DMS 273 (cell line): ENCODE measurements around the gene OR5H2.
"Not testable (repeated sequence)": the region's sequence is repeated elsewhere in the genome, so short reads cannot be mapped to it uniquely, and the experiment has no call there.

ENCODE experiments used
- DNase-seq: peaks from one replicate; lab custom pipeline; 2025; ENCODE audit not compliant: unreplicated experiment; lab: John Stamatoyannopoulos, UW

The OR5H2 gene

DNA sequence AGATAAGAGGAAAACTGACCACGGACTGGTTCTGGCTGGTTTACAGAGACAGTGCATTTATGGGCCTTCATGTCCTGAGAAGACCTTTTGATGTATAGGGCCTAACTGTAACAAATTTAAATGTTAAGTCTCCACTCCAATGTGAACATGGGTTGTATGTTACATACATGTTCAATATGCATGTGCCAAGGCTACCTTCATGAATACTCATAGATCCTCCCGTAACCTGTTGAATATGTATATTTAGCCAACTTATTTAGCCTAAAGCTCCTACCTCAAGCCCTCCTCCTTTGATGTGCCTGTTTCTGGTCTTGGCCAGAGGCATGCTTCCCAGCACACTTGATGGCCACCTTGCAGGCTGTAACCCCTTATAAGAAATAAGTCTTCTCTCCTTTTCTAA, at the start of gene OR5H2:
Gene OR5H2 (plus strand): TSS at position 301 of the 400 bp plus-strand sequence. CDS start 398 bp downstream, outside the sequence.
- no peak for DNase-seq

DNA sequence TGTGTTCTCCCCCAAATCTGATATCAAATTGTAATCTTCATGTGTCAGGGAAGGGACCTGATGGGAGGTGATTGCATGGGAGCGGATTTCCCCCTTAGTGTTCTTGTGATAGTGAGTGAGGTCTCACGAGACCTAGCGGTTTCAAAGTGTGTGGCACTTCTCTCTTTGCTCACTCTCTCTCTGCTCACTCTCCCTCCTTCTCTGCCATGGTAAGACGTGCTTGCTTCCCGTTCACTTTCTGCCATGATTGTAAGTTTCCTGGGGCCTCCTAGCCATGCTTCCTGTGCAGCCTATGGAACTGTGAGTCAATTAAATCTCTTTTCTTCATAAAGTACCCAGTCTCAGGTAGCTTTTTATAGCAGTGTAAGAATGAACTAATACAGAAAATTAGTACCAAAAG, 48.8 kb upstream of the OR5H2 start:
- DNase-seq, result no peak

DNA sequence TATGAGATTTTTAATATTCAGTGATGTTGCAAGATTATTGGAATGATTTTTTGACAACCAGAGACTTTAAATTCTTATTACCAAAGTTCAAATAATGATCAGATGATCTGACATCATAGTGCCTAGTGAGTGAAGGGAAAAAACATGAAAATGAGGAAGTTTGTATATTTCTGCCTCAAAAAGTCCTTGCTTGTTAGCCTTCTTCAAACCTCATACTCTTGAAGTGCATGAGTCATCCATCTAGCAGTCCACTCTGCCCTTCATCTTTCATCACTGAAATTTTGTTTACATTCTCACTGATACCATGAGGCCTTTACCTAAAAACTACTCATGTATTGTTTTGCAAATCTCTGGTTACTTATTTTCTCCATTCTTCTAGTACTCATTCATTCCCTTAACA, 42.2 kb upstream of the OR5H2 start:
- DNase-seq, result no peak

DNA sequence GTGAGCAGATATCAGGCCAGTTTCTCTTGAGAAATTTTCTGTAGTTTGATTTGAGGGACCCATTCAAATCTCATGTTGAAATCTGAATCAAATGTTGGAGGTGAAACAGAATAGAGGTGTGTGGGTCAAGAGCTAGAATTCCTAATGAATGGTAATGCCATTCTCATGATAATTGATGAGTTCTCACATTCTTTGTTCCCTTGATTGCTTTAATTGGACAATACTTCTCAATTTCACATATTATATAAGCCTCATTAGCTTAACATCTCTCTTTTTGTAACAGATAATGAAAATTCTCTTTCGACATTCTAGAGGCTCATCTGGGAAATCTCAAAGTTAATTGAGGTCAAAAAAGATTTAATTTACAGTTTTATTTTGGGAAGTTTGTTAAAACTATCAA, 40.1 kb upstream of the OR5H2 start:
- DNase-seq, result no peak

DNA sequence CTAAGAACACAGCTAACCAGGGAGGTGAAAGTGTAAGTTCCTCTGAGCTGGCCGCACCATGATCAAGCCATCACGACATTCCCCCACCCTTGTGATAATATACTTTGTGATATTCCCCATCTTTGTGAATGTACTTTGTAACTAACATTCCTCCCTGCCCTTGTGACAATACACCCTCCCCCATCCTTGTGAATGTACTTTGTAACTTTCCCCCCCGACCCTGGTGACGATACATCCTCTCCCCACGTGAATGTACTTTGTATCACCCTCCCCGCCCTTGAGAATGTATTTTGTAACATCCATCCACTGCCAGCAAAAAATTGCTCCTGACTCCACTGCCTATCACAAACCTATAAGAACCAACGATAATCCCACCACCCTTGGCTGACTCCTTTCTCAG, 38.5 kb upstream of the OR5H2 start:
- no peak for DNase-seq

DNA sequence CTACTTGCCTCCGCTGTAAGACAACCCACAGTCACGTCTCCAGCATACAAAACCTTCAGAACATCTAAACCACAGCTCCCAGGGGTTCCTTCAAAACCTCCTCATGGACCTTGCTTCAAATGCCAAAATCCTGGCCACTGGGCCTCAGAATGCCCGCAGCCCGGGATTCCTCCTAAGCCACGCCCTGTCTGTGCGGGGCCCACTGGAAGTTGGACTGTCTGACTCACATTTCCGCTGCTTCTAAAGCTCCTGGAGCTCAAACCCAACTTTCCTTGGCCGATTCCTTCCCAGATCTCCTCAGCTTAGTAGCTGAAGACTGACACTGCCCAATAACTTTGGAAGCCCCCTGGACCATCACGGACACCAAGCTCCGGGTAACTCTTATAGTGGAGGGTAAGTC, 36.2 kb upstream of the OR5H2 start:
- no peak for DNase-seq

DNA sequence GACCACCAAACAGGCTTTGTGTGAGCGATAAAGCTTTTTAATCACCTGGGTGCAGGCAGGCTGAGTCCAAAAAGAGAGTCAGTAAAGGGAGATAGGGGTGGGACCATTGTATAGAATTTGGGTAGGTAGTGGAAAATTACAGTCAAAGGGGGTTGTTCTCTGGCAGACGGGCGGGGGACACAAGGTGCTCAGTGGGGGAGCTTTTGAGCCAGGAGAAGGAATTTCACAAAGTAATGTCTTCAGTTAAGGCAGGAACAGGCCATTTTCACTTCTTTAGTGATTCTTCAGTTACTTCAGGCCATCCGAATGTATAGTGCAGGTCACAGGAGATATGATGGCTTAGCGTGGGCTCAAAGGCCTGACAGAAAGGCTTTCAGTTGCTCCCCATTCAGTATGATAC, 26.3 kb upstream of the OR5H2 start:
- not testable (repeated sequence) for DNase-seq

DNA sequence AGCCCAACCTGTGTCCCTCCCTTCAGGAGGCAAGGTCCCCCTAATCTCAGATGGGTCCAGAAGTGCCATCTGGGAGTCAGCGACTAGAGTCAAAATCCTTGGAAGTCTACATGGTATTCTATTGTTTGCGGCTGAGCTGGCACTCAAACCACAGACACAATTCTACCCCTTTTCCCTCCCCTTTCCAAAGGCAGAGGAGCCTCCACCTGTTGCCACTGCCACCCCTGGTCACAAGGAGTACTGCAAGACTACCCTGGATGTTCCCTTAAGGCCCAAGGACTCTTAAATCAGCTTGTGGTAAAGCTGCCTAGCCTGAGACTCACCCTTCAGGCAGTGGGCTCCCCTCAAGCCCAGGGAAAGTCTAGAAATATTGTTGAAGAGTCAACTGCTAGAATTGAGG, 22.6 kb upstream of the OR5H2 start:
- peak; percentile 35 for DNase-seq

DNA sequence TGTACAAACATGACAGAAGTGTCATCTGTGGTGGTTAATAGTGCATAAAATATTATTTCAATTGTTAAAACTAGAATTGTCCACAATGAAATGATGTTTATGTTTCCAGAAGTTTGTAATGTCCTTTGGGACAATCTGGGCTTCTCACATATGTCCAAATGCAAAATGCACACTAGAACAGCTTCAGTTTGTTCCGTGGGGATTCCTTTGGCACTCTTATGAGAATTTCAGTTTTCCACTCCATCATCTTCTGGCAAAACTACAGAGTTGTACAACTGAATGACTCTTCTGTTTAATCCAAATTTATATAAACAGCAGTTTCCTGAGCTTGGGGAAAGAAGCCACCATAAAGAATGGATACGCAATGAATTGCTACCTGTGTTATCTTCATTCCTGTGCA, 20.3 kb upstream of the OR5H2 start:
- no peak for DNase-seq

DNA sequence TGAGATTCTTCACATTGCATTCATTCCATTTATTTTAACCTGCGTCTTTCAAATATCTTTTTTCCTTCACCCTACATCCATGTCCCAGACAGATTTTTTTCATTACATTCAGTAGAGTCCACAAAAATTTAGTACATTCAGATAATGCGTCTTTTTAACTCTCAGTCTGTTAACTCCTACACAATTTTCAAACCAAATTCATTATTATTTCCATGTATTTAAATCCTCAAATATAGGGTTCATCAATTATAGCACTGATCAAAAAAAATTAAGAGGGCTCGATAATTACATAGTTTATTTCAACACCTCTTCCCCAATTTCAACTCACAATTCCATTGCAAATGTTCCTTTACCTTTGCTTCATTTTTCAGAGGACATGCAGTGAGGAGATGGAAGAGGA, 18.4 kb upstream of the OR5H2 start, which contains the start of gene OR5H6:
Gene OR5H6 (plus strand): TSS at position 301 of the 400 bp plus-strand sequence. CDS start 89 bp downstream, at position 390.
- no peak for DNase-seq

DNA sequence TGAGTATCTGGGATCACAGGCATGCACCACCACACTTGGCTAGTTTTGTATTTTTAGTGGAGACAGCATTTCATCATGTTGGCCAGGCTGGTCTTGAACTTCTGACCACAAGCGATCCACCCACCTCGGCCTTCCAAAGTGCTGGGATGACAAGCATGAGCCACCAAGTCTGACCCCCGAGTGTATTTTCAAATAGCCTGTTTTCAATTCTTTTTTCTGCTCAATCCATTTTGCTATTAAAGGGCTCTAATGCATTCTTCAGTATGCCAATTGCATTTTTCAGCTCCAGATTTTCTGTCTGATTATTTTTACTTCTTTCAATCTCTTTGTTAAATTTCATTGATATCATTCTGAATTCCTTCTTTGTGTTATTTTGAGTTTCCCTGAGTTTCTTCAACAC, 12.5 kb upstream of the OR5H2 start:
- DNase-seq, result no peak

DNA sequence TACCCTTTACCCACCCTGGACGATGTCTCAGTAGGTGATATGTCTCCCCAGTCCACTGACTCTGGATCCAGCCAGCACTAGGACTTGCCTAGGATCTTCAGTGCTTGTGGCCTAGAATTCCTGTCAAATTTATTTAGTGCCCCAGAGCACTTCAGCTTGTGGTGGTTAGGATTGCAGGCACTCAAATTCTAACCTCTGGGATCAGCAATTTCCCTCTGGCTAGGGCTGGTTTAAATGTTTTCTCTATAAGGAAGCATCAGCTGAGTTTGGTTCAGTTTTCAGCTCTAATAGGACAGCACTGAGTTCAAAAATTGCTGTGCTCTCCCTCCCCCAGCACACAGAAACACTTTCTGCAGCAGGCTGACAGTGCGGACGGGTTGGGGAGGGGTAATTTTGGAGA, 10.2 kb upstream of the OR5H2 start:
- no peak for DNase-seq

DNA sequence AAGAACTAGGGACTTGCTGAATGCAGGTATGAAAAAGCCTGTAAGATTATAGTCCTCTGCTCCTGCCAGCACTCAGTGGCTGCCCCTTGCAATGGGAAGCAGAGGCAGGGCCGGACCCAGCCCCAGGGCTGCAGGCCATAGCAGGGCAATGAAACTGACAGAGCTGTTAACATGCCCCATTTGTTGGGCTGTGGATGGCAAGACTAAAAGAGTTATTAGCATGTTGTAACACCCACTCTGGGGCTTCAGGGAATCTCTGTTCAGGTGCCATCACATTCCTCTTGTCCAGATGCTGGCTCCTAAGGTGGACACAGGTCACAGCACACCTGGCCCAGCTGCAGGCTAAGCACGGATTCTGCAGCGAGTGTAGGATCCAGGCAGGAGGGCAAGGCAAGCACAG, 7.4 kb upstream of the OR5H2 start:
- DNase-seq, result no peak

DNA sequence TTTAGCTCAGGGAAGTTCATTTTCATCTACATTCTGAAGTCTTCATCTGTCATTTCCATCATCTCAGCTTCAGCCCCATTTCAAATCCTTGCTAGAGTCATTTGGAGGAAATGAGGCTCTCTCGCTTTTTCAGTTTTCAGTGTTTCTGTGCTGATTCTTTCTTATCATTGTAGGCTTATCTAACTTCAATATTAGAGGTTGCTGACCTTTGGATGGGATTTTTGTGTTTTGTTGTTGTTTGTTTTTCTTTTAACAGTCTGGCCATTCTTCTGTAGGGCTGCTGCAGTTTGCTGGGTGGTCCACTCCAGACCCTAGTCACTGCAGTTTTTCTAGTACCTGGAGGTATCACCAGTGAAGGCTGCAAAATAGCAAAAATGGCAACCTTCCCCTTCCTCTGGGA, 8.6 kb downstream of the OR5H2 start:
- no peak for DNase-seq

DNA sequence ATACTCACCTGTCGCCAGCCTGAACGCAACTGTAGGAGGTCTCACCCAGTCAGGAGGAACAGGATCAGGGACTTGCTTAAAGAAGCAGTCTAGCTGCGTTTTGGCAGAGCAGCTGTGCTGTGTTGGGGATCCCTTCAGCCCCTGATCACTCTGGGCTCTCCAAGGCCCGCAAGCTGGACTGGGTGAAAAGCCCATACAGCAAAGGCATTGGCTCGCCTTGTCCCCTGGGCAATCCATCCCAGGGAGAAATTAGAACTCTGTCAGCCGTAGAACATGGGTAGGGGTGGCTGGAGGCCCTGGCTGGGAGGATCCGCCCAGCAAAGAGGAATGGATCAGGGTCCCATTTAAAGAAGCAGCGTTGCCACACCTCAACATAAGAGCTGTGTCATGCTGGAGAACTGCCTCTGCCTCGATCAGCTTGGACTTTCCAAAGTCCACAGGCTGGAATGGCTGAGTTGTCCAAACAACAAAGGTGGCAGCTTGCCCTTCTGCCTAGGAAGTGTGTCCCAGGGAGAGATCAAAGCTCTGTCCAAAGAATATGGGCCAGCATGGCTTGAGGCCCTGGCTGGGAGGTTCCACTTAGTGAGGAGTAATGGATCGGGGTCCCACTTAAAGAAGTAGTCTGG, 9.1 kb downstream of the OR5H2 start:
- DNase-seq, result no peak

DNA sequence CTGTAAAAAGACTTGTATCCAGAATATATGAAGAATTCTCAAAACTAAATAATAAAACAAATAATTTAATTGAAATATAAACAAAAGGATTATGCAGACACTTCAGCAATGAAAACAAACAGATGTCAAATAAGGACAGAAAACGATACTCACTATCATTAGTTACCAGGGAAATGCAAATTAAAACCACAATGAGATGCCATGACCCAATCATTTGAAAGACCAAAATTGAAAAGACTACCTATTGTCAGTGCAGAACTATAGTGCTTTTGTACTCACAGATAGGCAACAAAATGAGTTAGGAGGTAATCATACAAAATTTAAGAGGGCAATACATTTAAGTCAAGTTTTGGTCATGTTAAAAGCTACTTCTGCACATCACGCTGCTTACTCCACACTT, 39.8 kb downstream of the OR5H2 start:
- no peak for DNase-seq

DNA sequence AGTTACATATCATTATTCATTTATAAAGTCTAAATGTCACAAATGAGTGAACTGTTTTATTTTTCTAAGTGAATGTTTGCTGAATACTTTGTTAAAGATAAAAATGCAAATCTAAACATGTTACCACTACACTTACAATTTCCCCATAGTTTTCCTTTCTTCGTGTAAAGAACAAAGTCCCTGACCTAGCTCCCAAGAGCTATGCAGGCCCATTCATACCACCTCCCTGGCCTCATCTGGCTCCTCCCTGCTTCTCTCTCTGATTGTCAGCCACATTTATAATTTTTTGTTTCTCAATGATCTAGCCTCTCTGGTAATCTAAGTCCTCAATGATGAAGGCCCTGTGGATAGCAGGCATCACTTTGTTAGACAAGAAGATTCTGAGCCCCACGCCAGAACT, 40.4 kb downstream of the OR5H2 start:
- no peak for DNase-seq

DNA sequence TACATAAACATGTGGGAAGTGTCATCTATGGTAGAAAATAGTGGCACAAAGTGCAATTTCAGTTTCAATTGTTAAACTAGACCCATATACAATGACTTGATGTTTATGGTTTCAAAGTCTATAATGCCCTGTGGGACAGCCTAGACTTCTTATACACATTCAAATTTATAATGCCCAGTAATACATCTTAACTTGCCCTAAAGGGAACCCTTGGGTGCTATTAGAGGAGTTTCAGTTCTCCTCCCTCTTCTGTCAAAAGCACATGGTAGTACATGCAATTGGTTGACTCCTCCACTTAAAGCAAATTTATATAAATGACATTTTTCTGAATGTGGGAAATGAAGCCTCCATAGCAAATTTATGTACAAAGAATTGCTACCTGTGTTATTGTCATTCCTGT, 41.1 kb downstream of the OR5H2 start:
- DNase-seq, result no peak

DNA sequence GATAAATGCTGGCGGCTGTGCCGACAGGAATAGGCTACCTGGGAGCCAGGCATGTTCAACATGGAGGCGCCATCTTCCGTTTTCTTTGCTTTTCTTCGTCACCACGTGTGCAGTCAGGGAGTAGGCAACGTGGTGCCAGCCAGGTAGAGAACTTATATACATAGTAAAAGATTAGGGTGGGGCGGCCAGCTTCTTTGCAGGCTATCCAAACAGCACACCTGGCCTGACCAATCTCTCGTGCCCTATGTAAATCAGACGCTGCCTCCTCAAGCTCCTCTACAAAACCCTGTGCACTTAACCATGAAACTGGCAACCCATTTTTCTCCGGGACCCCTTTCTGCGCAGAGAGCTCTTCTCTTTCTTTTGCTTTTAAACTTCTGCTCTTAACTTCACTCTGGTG, 42.8 kb downstream of the OR5H2 start:
- peak; percentile 4 for DNase-seq

DNA sequence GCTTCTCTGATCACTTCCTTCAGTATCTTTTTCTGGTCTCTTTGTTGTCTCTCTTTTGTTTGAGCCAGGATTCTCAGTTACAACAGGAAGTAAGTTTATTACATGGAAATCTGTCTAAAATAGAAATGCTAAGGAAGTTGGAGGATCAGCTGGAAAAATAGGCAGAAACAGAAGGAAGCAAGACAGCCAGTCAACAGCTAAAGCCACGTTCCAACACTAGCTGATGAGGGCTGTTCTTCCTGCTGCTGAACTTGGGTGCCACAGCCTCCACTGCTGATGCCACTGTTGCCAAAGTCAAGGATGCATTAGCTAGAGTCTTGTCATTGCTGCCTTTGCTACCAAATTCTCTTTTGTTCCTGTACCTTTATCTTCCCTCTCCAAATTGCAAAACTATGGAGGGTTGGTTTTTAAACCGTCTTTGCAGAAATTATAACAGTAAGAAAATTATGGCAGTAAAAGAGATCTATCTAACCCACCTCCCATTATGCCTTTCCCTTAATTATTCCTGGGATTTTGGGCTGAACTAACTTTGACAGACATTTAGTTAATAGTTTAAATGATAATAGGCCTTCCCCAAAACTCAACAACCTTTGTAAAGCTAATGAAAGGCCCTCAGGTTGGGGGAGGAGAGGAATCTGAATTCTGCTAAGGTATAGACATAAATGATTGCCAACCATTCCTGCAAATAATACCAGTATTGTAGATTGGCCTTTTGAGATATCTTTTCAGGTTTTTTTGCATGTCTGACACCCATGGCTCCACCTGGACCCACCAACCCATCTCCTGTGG, 44.0 kb downstream of the OR5H2 start:
- no peak for DNase-seq

DNA sequence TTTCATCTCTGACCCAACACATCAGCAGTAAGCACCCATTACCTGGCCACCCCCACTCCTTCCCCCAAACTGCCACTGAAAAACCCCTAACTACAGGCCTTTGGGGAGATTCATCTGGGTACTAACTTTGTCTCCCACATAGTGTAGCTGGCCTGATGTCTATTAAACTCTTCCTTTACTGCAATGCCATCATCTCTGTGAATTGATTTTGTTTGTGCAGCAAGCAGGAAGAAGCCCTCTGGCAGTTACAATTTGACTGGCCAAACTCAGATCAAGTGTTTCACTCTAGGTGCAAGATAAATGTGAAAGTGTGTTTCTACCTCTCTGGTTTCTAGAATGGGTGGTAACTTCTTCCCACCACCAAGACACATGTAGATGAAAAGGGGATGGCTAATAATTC, 44.6 kb downstream of the OR5H2 start:
- no peak for DNase-seq

DNA sequence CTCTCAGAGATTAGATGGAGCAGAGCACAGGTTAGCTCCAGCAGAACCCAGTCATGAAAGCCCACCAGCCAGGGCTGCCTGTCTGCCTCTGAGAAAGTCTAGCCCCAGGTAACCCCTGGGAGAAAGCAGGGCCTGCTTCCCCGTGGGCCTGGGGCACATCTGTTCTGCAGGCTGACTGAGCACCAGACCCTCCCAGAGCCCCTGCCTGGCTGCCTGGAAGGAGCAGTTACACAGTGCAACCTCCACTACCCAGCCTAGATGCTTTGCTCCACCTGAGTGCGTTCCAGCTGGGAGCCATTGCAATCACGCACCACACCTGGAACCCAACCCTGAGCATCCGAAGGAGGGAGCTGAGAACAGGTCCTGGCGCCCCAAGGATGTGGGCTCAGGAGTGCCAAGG, 46.6 kb downstream of the OR5H2 start:
- DNase-seq, result no peak
